ENCODE results near the gene NPAS2. TPM values are rescaled to one million over a fixed set of nuclear protein-coding genes. Genes with fewer than 3 reads are reported as not detected.

Gene NPAS2
- total and polyA plus RNA-seq, 2 of the 8 experiments (the other 6 are each of a cell fraction or from before 2014, with no cell fraction given): 1.8 to 1.9 TPM

DNA sequence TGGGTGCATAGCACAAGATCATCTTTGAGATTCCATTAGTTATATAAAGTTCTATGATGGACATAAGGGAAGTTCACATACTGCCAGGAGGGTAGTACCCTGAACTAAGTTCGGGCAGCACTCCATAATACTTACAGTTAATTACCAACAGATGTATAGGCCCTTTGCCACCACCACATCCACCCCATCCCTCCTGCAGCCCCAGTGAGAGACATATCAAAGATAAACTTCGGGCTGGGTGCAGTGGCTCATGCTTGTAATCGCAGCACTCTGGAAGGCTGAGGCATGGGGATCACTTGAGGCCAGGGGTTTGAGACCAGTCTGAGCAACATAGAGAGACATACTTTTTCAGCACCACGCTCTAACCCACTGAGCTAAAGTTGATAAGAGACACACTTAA lies 46.4 kb upstream of the NPAS2 start:
- Histone ChIP-seq H3K79me1 (ENCODE audit: low read depth, low read length) (no peaks in the 10 kb centered on the region), H2AK5ac (ENCODE audit: low read depth, low read length) (no peak overlapping the region), H3K27ac (ENCODE audit: low read depth, low read length) (no peak overlapping the region), H3K4me1 (replicated peaks in 1 of 4; ENCODE audit: control insufficient read depth in 3 of 4, insufficient read depth in 4 of 4, low read length in 3 of 4) (no peaks in the 10 kb centered on the region), H3K27me3 (replicated peaks in 1 of 4; ENCODE audit: control insufficient read depth in 3 of 4, extremely low read depth in 1 of 4, insufficient read depth in 3 of 4, low read length in 3 of 4) (no peaks in the 10 kb centered on the region), H3K56ac (replicated peaks; ENCODE audit: insufficient read length, low read depth, low read length) (no peak overlapping the region), H3K9me3 (ENCODE audit: insufficient read depth in 2 of 2, low read depth in 1 of 2, low read length in 1 of 2) (no peaks in the 10 kb centered on the region), H2BK120ac (replicated peaks; ENCODE audit: low read depth, low read length) (no peak overlapping the region), H3K4ac (replicated peaks; ENCODE audit: insufficient read length, low read depth, low read length) (no peak overlapping the region), H3K23me2 (ENCODE audit: low read depth, low read length) (no peaks in the 10 kb centered on the region), H3K18ac (ENCODE audit: extremely low read depth, low read length) (no peak overlapping the region), H4K91ac (replicated peaks; ENCODE audit: insufficient read length, low read length) (no peak overlapping the region), H2BK12ac (ENCODE audit: low read depth, low read length) (no peak overlapping the region), H2BK20ac (ENCODE audit: low read length) (no peak overlapping the region), H4K5ac (ENCODE audit: insufficient read length, low read depth, low read length) (no peak overlapping the region), H4K8ac (ENCODE audit: extremely low read depth, insufficient read depth, low read length) (no peak overlapping the region), H3K9ac (replicated peaks in 1 of 4; ENCODE audit: extremely low read depth in 1 of 4, low read depth in 3 of 4, low read length in 3 of 4) (no peak overlapping the region), H3K14ac (ENCODE audit: insufficient read length) (no peak overlapping the region), H2BK15ac (ENCODE audit: low read length) (no peak overlapping the region), H3K23ac (ENCODE audit: insufficient read length) (no peak overlapping the region), H3K4me2 (ENCODE audit: insufficient read depth in 1 of 2, low read depth in 2 of 2, low read length in 2 of 2) (no peak overlapping the region), H2BK5ac (ENCODE audit: low read depth, low read length) (no peak overlapping the region), H3K4me3 (ENCODE audit: extremely low read depth in 1 of 4, insufficient read depth in 2 of 4, low read depth in 3 of 4, low read length in 4 of 4) (no peak overlapping the region), H4K20me1 (replicated peaks in 1 of 2; ENCODE audit: control insufficient read depth in 1 of 2, insufficient read depth in 2 of 2, low read length in 2 of 2) (no peaks in the 10 kb centered on the region), H3K79me2 (ENCODE audit: control insufficient read depth in 1 of 2, insufficient read depth in 2 of 2, low read length in 2 of 2) (no peaks in the 10 kb centered on the region), H3K36me3 (ENCODE audit: control insufficient read depth in 2 of 4, insufficient read depth in 4 of 4, low read length in 3 of 4) (no peaks in the 10 kb centered on the region), H2AFZ (ENCODE audit: low read length) (no peak overlapping the region)
- FAIRE-seq: no peak
- 89% methylated on average over 4 of the region's 4 CpGs; no CpG with 5 or more reads in 1 of the 2 experiments for WGBS, 2 experiments (ENCODE audit: extremely low coverage in 1 of 2, insufficient coverage in 1 of 2, insufficient read length in 1 of 2, insufficient replicate concordance in 2 of 2, low coverage in 1 of 2, low lambda C conversion rate in 2 of 2, missing lambda C conversion rate in 1 of 2)
- ChIA-PET POLR2A (ENCODE audit: partially characterized antibody) (no interaction called here), CTCF (ENCODE audit: partially characterized antibody) (no interaction called here)
- TF ChIP-seq YY1 (IDR thresholded peaks at IDR 0.05; ENCODE audit: low read depth, low read length) (no peak), KDM4A (IDR thresholded peaks at IDR 0.05; ENCODE audit: low read depth, low read length, severe bottlenecking) (no peak), SRF (IDR thresholded peaks at IDR 0.05; ENCODE audit: low read depth, low read length) (no peak), ZNF274 (IDR thresholded peaks at IDR 0.05; ENCODE audit: borderline replicate concordance, extremely low read depth, low read length) (no peak), TCF12 (IDR thresholded peaks at IDR 0.05; ENCODE audit: low read depth, low read length) (no peak), TAF1 (IDR thresholded peaks at IDR 0.05; ENCODE audit: low read depth, low read length) (no peak), CBX5 (IDR thresholded peaks at IDR 0.05; ENCODE audit: low read depth, low read length) (no peak), KDM1A (IDR thresholded peaks at IDR 0.05; ENCODE audit: borderline replicate concordance, low read length) (no peak), SIX5 (IDR thresholded peaks at IDR 0.05; ENCODE audit: low read depth, low read length) (no peak), SAP30 (IDR thresholded peaks at IDR 0.05; ENCODE audit: insufficient read depth, insufficient replicate concordance, low read length) (no peak)
- TF ChIP-seq, protein P1, sequence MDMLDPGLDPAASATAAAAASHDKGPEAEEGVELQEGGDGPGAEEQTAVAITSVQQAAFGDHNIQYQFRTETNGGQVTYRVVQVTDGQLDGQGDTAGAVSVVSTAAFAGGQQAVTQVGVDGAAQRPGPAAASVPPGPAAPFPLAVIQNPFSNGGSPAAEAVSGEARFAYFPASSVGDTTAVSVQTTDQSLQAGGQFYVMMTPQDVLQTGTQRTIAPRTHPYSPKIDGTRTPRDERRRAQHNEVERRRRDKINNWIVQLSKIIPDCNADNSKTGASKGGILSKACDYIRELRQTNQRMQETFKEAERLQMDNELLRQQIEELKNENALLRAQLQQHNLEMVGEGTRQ (IDR thresholded peaks at IDR 0.05; ENCODE audit: low read length): no peak
- DNase-seq (ENCODE audit: low read depth in 1 of 2, low spot score in 2 of 2): no peak

All from H1 (cell line).